ENCODE measurements around the gene NPR2.

NPR2 gene

GRCh38 chr9:35763803-35764202, 27.6 kb upstream of the NPR2 start:
- DNase-seq (ENCODE audit: low spot score) = no peak
- TF ChIP-seq, protein P1, sequence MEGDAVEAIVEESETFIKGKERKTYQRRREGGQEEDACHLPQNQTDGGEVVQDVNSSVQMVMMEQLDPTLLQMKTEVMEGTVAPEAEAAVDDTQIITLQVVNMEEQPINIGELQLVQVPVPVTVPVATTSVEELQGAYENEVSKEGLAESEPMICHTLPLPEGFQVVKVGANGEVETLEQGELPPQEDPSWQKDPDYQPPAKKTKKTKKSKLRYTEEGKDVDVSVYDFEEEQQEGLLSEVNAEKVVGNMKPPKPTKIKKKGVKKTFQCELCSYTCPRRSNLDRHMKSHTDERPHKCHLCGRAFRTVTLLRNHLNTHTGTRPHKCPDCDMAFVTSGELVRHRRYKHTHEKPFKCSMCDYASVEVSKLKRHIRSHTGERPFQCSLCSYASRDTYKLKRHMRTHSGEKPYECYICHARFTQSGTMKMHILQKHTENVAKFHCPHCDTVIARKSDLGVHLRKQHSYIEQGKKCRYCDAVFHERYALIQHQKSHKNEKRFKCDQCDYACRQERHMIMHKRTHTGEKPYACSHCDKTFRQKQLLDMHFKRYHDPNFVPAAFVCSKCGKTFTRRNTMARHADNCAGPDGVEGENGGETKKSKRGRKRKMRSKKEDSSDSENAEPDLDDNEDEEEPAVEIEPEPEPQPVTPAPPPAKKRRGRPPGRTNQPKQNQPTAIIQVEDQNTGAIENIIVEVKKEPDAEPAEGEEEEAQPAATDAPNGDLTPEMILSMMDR (IDR thresholded peaks at IDR 0.05; ENCODE audit: extremely low read depth, missing control alignments) = no peak

GRCh38 chr9:35766997-35767396, 24.4 kb upstream of the NPR2 start:
- TF ChIP-seq, protein P1 (IDR thresholded peaks at IDR 0.05; ENCODE audit: extremely low read depth, missing control alignments) = no peak
- DNase-seq (ENCODE audit: low spot score) = no peak

DNA sequence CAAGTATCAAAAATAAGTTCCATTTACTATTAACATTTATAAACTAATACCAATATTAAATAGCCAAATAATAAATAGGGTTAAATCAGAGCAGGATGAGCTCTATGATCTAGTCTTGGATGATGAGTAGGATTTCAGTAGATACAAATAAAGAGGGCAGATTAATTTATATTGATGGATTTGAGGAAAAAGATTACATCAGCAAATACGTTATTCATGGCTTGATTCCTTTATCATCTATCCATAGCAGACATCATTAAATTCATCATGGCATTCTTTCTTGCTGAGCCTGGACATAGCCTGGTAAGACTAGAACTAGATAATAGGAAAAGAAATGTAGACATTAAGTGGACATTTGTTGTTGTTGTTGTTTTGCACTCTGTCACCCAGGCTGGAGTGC, 23.9 kb upstream of the NPR2 start:
- no peak for DNase-seq (ENCODE audit: low spot score)
- TF ChIP-seq, protein P1 (IDR thresholded peaks at IDR 0.05; ENCODE audit: extremely low read depth, missing control alignments) = no peak

DNA sequence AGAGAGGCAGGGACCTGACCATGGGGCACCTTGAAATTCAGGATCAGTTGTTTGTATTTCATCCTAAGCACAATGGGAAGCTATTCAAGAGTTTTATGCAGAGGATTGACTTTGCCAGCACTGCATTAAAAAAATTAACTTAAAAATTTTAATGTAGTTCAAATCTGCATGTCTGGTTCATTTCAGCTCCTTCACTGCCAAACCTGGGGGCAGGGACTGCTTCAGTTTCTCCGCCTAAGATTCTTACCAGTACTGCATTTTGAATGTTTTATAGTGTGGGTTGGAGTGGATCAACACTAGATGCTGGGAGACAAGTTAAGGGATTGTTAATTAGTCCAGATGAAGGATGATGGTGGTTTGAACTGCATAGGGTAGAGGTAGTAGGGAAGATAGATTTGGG, 21.6 kb upstream of the NPR2 start:
- TF ChIP-seq, protein P1 (IDR thresholded peaks at IDR 0.05; ENCODE audit: extremely low read depth, missing control alignments) = no peak
- DNase-seq (ENCODE audit: low spot score) = no peak

DNA sequence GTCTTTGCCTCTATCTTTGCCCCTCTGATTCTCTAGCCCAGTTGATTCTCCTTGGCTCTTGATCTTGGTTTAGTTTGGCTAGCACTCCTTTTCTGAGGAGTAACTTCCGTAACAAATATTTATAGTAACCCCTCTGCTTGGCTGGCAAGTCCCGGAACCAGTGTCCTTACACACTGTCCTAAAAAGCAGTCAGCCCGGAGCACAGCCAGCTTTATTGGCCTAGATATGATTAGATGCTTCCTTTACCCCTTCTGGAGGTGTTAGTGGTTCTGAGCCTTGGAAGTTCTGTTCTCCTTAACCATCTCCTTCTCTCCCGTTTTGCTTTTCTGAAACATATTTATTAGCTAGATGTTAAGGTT, 20.3 kb upstream of the NPR2 start:
- no peak for DNase-seq (ENCODE audit: low spot score)
- TF ChIP-seq, protein P1 (IDR thresholded peaks at IDR 0.05; ENCODE audit: extremely low read depth, missing control alignments) = no peak

DNA sequence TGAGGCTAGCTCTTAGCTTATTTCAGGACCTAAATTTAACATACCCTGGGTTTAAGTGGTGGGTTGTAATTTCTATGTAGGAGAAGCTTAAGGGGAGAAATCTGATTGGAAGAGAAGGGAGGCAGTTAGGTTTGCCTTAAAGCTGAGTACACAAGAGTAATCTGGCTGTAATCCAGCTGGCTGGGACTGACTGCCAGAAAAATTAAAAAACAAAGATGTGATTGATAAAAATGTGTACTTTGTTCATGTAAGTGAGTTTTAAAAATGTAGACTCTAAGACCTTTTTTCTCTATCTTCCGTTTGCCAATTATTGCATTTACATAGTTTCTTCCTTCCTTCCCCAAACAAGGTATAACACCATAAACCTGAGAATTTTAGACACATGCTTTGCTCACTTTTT, 19.9 kb upstream of the NPR2 start:
- TF ChIP-seq, protein P1 (IDR thresholded peaks at IDR 0.05; ENCODE audit: extremely low read depth, missing control alignments) = no peak
- no peak for DNase-seq (ENCODE audit: low spot score)

GRCh38 chr9:35771943-35772342, 19.4 kb upstream of the NPR2 start:
- DNase-seq (ENCODE audit: low spot score) = no peak
- TF ChIP-seq, protein P1 (IDR thresholded peaks at IDR 0.05; ENCODE audit: extremely low read depth, missing control alignments) = no peak

Measured in GM20000 (cell line).